NB4 (cell line): ENCODE results near the gene CTNNA2.
"Not testable (repeated sequence)": the region's sequence is repeated elsewhere in the genome, so short reads cannot be mapped to it uniquely, and the experiment has no call there.

ENCODE experiments used
- DNase-seq: peaks from one replicate; pipeline ENCODE4 v3.0.0; 2010; ENCODE audit warnings: low read depth
- H3K4me3 ChIP-seq: one replicate; pipeline ENCODE4 v1.5.1; 2011; ENCODE audit warnings: mild to moderate bottlenecking, low read depth, low read length, moderate library complexity
- CTCF ChIP-seq: IDR thresholded peaks from one replicate; pipeline ENCODE4 v1.5.1; 2012; ENCODE audit warnings: low read depth, low read length
- MAX ChIP-seq: IDR thresholded peaks from 2 replicates; pipeline ENCODE4 v1.6.1; 2011; ENCODE audit warnings: low read depth, low read length
- MYC ChIP-seq: IDR thresholded peaks from 2 replicates; pipeline ENCODE4 v1.6.1; 2011; ENCODE audit warnings: low read depth, low read length
- POLR2A ChIP-seq: IDR thresholded peaks from 2 replicates; pipeline ENCODE4 v1.6.1; 2011; ENCODE audit warnings: mild to moderate bottlenecking; ENCODE audit not compliant: insufficient read length; ENCODE audit errors: extremely low read depth

Gene CTNNA2

DNA sequence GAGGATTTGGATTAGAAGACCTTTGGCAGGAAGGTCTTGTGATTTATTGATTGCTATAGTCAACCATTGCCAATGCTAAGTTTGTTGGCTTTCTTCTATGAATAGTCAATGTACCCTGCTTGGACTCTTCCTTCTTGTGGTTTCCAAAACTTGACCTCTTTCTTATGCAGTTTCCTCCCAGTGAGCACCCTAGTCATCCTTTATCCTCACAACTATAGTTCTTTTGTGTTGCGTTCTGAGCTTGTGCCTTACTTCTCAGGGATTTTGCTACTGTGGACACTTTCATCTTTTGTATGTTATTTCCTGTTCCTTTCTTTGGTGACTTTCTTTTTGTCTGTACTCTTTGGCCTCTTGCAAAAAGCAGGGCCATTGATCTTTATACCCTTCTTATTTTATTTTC, 623.5 kb downstream of the CTNNA2 start:
- no peak for TF ChIP-seq CTCF
- no peak for TF ChIP-seq MAX
- no peak for DNase-seq
- no peak overlapping the region for H3K4me3 ChIP-seq

DNA sequence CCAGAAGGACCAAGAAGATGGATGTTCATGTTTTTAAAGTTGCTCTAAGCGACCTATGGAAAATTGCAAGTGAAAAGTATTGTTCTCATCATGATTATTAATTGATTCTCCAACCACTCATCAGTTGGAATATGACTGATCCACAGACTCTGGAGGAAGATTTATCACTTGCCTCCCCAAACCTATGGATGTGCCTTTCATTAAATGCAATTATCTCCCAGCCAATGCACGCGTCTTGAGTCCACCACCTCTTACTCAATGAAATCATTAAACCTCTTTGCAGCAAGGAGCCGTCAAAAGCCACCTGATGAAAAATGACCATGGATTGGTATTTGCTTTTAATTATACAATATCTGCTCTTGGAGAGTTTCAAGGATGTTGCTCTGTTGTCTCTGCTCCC, 626.1 kb downstream of the CTNNA2 start:
- H3K4me3 ChIP-seq, result no peak overlapping the region
- no peak for DNase-seq
- TF ChIP-seq POLR2A, result no peak
- TF ChIP-seq MAX, result no peak
- no peak for TF ChIP-seq MYC
- TF ChIP-seq CTCF, result no peak

DNA sequence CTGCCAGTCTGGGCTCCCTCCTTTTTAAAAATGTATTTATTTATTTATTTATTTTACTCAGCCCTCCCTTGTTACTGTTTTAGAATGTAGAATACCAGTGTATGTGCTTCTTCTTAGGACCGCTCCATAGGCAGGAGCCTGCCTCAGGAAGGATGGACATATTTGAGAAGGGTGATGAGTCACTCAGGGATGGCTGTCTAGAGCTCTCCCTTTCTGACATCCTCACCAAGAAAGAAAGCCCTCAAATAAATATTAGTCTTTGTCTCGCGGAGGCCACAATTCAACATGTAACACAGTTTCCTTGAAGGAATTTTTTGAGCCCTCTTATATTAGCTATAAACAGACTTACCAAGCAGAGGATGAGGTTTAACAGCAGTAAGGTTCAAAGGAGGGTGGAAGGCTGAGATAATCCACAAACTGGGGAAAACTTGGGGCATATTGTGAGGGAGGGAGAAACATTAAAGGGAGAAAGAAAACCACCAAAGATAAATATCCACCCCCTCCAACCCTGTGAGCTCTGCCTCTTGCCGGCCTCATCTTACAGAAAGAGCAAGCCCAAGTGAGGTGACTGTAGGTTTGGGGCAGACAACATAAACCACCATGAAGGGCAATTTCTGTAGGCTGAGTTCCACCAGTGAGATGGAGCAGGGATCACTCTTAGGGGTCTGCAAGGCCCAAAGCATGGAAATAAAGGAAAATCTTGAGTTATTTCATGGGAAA, 628.3 kb downstream of the CTNNA2 start:
- TF ChIP-seq POLR2A, result no peak
- TF ChIP-seq MYC, result no peak
- no peak for TF ChIP-seq MAX
- no peak for TF ChIP-seq CTCF
- DNase-seq, result no peak
- H3K4me3 ChIP-seq, result no peak overlapping the region

- no peak for DNase-seq
- TF ChIP-seq POLR2A, result no peak
- TF ChIP-seq CTCF, result no peak
- no peak for TF ChIP-seq MAX
- no peak for TF ChIP-seq MYC
- H3K4me3 ChIP-seq, result no peak overlapping the region
These were observed 632.6 kb downstream of the CTNNA2 start for GRCh38 chr2:80145499-80145898.

- DNase-seq, H3K4me3 ChIP-seq: not testable (repeated sequence)
These were observed 633.9 kb downstream of the CTNNA2 start for GRCh38 chr2:80146757-80147156.

DNA sequence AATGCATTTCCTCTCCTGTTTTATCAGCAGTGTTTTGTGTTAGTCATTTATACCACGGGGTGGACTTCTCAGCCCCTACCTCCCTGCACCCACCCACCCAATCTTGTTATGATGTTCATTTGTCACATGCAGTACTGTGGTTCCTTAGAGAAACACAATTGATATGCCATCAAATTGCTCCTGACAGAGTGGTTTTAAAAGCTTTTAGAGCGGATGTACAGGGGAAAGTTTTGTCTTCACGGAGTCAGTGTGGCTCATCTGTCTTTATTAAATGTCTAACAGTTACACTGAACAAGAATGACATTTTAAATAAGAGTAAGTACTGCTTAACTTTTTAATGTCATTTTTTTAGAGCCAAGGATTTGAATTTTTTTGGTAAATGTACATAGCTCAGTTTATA, 634.8 kb downstream of the CTNNA2 start:
- no peak for TF ChIP-seq MYC
- no peak for TF ChIP-seq MAX
- TF ChIP-seq CTCF, result no peak
- no peak for TF ChIP-seq POLR2A
- no peak for DNase-seq
- no peak overlapping the region for H3K4me3 ChIP-seq
